ENCODE data around the gene BCAR1.

Gene BCAR1

DNA sequence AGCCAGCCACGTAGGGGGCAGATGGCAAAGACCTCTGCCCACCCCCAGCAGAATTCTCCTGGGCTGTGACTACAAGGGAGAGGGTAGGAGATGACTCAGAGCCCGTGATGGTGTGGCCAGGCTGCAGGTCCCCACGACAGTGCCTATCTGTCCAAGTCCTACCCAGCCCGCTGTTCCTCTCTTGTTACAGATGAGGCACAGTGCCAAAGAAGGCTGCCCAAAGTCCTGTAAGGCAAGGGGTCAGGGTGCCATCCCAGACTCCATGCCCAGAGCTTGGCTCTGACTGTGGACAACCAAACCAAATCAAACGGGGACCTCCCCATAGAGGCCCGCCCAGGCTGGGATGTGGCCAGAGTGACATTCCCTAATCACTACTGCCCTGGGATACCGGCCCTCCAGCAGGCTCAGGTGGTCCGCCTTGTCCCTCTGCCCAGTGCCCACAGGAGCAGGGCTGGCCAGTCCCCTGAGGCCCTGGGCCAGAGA is 12.6 kb upstream of the BCAR1 start:
- peak; percentile 17 to 27 for DNase-seq
- no peak for TF ChIP-seq POLR2A (IDR thresholded peaks at IDR 0.05; ENCODE audit: low read length)
- no peak for TF ChIP-seq GATA1 (IDR thresholded peaks at IDR 0.05; ENCODE audit: low read depth, low read length)

DNA sequence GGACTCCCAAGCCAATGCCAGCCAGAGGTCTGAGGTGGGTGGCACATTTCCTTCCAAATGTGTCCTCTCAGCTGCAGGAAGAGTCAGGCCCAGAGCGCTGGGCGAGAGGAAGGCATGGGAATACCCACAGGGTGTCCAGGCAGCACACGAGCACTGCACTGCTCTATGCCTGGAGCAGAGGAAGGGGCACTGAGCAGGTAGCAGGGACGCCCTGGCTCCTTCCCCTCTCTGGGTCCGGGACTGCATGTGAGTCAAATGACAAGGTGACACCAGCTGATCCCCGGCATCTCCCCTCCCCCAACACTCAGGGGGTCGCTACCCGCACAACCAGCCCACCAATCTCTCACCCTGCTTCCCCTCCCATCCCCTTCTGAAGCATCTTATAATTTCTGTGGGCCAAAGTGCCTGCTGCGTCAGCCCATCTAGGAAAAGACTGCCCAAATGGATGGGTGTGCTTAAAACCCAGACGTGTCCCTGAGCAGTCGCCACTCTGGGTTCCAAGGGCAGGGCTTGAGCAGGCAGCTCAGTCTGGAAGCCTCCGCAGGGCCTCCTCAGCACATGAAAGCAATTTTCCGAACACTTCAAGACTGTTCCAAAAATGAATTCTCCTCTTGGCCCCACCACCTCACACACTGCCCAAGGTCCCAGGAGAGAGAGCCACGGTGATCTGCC is 12.0 kb upstream of the BCAR1 start:
- DNase-seq, result no peak
- no peak for TF ChIP-seq POLR2A (IDR thresholded peaks at IDR 0.05; ENCODE audit: low read length)
- TF ChIP-seq GATA1 (IDR thresholded peaks at IDR 0.05; ENCODE audit: low read depth, low read length), result no peak

DNA sequence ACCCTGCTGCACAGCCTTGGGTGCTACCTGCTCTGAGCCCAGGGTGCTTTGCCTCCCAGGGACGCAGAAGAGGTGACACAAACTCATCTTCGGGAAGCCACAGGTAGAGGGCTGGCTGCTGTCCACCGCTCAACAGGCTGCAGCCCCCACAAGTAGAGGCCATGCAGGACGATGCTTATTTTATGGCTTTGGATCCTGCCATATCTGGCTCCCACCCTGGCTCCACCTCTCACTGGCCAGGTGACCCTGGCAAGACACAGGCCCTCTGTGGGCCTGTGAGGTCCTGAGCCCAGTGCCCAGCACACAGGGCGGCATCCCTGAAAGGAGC is 11.3 kb upstream of the BCAR1 start:
- no peak for DNase-seq
- no peak for TF ChIP-seq GATA1 (IDR thresholded peaks at IDR 0.05; ENCODE audit: low read depth, low read length)
- TF ChIP-seq POLR2A (IDR thresholded peaks at IDR 0.05; ENCODE audit: low read length), result no peak

DNA sequence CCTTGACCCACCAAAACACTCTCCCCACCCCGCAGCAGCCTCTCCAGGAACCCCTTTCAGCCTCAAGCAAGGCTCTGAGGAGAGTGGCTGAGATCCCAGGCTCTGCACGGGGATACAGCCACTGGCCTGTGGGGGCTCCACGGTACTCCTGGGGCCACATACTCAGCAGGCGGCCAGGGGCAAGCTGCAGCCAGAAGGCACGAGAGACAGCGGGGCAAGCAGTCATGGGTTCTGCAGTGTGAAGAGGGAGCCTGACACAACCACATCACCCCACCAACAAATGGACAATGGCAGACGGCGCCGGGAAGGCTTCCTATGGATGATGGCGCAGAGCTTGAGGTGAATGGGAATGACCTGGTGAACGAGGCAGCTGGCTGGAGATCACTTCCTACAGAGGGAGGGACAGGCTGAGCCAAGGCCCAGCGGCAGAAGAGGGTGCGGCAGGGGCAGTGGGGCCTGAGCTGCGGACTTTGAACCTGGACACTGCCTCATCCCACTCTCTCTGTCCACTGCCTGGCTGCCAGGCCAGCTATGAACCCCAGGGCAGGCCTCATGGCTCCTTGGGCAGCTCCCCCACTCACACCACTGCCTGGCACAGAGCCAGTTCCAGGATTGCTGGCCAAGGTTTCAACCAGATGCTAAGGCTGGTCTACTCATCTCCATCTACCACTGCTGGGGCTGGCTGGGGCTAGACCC is 10.8 kb upstream of the BCAR1 start:
- TF ChIP-seq POLR2A (IDR thresholded peaks at IDR 0.05; ENCODE audit: low read length) (no peak), GATA1 (IDR thresholded peaks at IDR 0.05; ENCODE audit: low read depth, low read length) (no peak)
- DNase-seq, result peak in 1 of 2 experiments; percentile 21

DNA sequence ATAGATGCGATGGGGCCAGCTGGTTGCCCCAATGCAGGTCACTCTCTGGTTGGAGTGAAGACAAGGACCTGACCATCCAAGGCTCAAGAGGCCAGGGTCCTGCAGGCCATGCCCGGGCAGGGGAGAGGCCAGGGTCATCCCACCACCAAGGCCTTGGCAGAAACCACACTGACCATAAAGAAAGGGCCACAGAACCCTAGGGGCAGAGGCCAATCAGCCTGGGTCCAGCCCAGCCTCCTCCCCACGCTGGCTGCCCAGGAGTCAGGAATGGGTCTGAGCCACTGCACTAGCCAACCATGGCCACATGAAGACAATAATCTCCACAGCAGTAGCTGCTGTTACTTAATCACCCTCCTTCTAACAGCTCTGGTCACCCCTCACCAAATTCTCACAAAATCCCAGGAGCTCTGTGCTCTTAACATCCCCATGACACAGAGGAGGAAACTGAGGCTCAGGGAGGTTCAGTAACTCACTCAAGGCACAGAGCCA is 10.2 kb upstream of the BCAR1 start:
- no peak for TF ChIP-seq POLR2A (IDR thresholded peaks at IDR 0.05; ENCODE audit: low read length)
- no peak for TF ChIP-seq GATA1 (IDR thresholded peaks at IDR 0.05; ENCODE audit: low read depth, low read length)
- DNase-seq, result no peak

DNA sequence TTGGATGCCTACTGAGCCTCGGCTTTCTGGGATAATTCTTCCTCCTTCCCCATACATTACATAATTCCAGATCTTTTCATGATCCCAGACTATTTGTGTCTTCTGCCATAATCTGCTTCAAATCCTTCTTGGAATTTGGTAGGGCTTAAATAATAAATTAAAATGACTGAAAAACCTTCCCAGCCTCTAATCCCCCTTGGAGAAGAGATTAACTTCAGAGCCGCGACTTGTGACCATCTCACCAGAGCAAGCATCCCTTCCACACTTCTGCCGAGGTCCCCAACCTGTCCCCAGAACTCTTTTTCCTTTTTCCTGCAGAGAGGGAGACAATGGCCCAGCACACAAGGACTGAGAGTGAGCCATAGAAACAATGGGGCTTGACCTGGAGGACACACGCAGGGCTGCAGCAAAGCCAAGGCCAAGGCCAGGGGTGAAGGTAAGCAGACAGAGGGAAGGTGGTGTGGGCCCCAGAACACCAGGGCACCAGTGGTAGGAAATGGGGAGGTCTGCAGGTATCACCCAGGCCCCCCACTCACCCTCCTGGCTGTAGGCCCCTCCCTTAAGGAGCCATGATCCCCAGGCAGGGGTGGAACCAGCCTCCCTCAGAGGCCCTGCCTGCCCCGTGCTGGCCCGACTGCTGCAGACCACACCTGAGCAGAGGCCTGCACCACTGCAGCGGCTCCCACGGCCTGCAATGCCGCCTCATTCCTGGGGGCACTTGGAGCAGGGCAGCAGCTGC is 9.6 kb upstream of the BCAR1 start:
- TF ChIP-seq POLR2A (IDR thresholded peaks at IDR 0.05; ENCODE audit: low read length) (no peak), GATA1 (IDR thresholded peaks at IDR 0.05; ENCODE audit: low read depth, low read length) (no peak)
- no peak for DNase-seq

DNA sequence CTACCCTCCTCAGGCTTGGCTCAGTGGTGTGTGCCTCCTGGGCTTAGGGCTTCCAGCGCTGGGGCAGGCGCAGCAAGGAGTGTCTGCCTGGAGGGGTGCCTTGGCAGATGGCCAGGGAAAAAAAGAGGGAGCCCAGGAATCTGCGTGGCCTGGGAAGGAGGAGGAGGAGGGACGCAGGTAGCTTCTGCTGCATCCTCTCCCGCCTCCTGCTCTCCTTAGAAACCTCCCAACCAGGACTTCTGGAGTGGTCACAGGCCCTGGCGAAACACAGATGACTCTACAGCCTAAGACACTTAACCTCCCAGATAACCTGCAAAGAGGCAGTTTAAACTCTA is 7.3 kb upstream of the BCAR1 start:
- no peak for DNase-seq
- no peak for TF ChIP-seq GATA1 (IDR thresholded peaks at IDR 0.05; ENCODE audit: low read depth, low read length)
- TF ChIP-seq POLR2A (IDR thresholded peaks at IDR 0.05; ENCODE audit: low read length), result no peak

DNA sequence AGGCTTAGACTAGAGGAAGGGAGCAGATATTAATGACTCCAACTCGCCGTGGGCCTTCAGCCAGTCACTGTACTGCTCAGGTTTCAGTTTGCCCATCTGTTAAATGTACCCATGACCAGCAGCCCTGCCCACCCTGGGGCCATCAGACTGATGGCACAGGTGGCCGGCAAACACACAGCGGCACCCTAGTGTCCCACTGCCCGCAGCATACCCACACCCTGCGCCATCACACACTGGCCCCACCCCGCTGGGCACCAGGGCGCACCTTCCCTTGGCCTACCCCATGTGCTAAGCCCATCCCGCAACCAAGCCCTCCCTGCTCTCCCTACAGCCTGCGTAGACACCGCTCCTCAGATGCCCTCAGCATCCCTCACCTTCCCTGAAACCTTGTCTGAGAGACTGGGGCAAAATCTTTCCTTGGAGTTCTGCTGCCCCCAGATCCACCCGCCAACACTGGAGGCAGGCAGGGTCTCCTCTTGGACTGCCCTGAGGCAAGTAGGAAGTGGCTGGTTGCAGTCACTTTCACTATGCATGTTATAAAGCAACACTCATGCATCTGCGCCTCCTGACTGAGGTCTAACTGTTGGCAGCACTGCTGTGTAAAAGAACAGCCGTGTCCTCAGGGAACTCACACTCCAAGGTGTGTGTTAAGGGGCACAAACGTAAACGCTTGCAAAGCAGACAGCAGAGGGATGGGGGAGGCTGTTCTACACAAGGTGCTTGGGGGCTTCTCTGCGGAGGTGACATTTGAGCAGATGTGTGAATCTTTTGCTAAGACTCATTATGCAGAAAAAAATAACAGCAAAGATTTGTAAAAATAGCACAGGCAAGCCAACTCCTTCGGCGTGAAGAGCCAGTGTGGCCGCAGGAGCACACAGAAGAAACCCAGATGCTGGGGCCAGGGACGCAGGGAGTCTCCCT is 6.7 kb upstream of the BCAR1 start:
- DNase-seq, result no peak
- TF ChIP-seq GATA1 (IDR thresholded peaks at IDR 0.05; ENCODE audit: low read depth, low read length), result no peak
- no peak for TF ChIP-seq POLR2A (IDR thresholded peaks at IDR 0.05; ENCODE audit: low read length)

DNA sequence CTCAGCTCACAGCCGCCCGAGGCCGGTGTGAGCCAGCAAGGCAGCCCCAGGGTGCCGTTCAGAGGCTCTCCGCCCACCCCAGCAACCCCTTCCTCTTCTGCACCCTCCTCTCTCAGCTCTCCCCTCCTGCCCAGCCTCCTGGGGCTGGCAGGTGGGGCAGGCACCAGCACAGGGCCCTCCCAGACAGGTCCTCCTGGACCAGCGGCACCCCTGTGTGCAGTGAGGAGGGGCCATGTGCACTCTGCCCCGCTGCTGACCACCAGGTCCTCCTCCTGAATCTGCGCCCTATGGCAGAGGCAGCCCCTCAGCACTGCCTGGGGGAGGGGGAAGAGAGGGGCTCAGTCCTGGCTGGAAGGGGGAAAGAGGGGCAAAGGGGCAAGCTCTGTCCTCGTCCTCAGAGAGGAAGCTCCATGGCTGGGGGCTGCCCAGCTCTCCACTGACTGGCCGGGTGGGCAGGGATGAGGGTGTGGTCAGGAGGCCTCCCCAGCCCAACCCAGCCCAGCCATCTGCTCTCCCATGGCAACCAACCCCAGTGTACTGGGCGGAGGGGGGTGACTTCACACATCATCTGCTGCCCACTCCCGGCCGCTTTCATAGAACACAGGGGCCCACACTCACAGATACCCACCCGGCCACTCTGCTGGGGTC is 5.4 kb upstream of the BCAR1 start:
- TF ChIP-seq POLR2A (IDR thresholded peaks at IDR 0.05; ENCODE audit: low read length) (no peak), GATA1 (IDR thresholded peaks at IDR 0.05; ENCODE audit: low read depth, low read length) (no peak)
- peak; percentile 77 to 79 for DNase-seq

DNA sequence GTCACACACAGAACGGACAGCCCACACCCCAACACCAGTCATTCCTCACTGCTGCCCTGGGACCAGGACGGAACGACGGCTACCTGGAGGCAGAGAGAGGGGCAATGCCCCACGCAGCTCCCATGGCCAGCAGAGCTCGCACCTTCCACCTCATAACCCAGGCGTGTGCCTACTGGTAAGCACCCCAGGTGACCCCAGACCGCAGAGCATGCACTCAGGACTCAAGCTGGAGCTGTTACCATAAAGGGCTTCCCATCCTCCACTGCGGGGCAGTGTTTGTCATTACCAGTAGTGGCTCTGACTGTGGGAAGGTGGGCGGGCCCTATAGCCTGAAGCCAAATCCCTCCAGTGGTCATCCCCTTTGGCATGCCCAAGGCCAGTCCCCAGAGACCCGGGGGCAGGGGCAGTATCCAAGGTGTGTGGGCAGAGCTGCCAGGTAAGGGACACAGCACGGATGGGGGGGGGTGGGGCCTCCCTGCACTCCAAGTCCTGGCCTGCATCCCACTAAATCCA is 4.7 kb upstream of the BCAR1 start:
- TF ChIP-seq POLR2A (IDR thresholded peaks at IDR 0.05; ENCODE audit: low read length) (no peak), GATA1 (IDR thresholded peaks at IDR 0.05; ENCODE audit: low read depth, low read length) (no peak)
- peak; percentile 34 for DNase-seq

DNA sequence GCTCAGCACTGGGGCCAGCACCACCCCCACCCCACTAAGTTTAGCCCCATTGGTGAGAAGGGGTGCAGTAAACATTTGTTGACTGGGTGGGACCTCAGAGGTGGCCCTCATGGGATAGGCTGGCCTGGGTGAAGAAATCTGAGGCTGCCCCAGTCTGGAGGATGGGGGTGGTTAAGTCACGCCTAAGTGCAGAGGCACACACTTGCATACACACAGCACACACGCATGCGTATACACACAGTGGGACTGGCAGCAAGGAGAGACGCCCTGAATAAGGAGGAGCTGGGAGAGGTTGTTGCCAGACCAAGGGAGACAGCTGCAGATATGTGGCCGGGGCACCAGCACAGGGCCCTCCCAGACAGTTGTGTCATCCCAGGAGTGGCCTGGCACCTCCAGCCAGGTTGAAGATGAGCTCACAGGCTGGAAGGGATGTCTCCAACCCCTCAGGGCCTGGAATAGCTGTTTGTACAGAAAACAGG is 3.0 kb upstream of the BCAR1 start:
- peak in 1 of 2 experiments; percentile 20 for DNase-seq

More for the DNA sequence above, 3.0 kb upstream of the BCAR1 start:
- no peak for TF ChIP-seq GATA1 (IDR thresholded peaks at IDR 0.05; ENCODE audit: low read depth, low read length)
- no peak for TF ChIP-seq POLR2A (IDR thresholded peaks at IDR 0.05; ENCODE audit: low read length)
